PC-9 (cell line): ENCODE data around the gene TIMM17B. TPM values are rescaled to one million over a fixed set of nuclear protein-coding genes. Genes with fewer than 3 reads are reported as not detected.

ENCODE experiments used
- BruUV-seq: library from RNA; stranded (reverse); fragments of 400-500 nt; replicated peaks from 2 replicates; lab custom pipeline; 2021; lab: Mats Ljungman, UMichigan
- CTCF ChIA-PET: fragments of 300-600 bp; sonication (Branson Sonifier 250); formaldehyde crosslinking; loops from one replicate; lab custom pipeline; 2022; ENCODE audit warnings: antibody characterized with exemption; lab: Charles Lee
- POLR2A ChIA-PET: fragments of 300-600 bp; sonication (Branson Sonifier 250); formaldehyde crosslinking; loops from one replicate; lab custom pipeline; 2022; ENCODE audit warnings: antibody characterized with exemption; ENCODE audit not compliant: unreplicated experiment; lab: Charles Lee
- DNase-seq, 2 experiments: peaks; one replicate each; pipeline versions ENCODE4 v3.0.0 to v3.0.0-alpha.2; 2015 to 2022; ENCODE audit warnings: mixed read lengths in 1 of 2
- H2AFZ ChIP-seq: fragments of 200-600 bp; sonication (generic); 2 replicates; pipeline ENCODE4 v1.8.1; 2017; ENCODE audit warnings: antibody characterized with exemption
- H3F3A ChIP-seq: fragments of 200-600 bp; sonication (generic); 2 replicates; pipeline ENCODE4 v1.8.1; 2017; ENCODE audit warnings: antibody characterized with exemption, mild to moderate bottlenecking, low read depth; ENCODE audit not compliant: insufficient read depth
- H3K27ac ChIP-seq: fragments of 200-600 bp; sonication (generic); 2 replicates; pipeline ENCODE4 v1.6.1; 2016; ENCODE audit warnings: mixed run types
- H3K27me3 ChIP-seq: fragments of 200-600 bp; sonication (generic); 2 replicates; pipeline ENCODE4 v1.6.1; 2016; ENCODE audit warnings: low read depth, mixed run types; ENCODE audit not compliant: insufficient read depth
- H3K36me3 ChIP-seq: fragments of 200-600 bp; sonication (generic); 2 replicates; pipeline ENCODE4 v1.6.1; 2016; ENCODE audit warnings: low read depth, mixed run types
- H3K4me1 ChIP-seq: fragments of 200-600 bp; sonication (generic); replicated peaks from 2 replicates; pipeline ENCODE4 v1.6.1; 2016; ENCODE audit warnings: mixed run types; ENCODE audit not compliant: insufficient read depth
- H3K4me2 ChIP-seq: fragments of 200-600 bp; sonication (generic); 2 replicates; pipeline ENCODE4 v1.6.1; 2017; ENCODE audit warnings: mixed run types
- H3K4me3 ChIP-seq: fragments of 200-600 bp; sonication (generic); 2 replicates; pipeline ENCODE4 v1.6.1; 2016; ENCODE audit warnings: mixed run types
- H3K79me2 ChIP-seq: fragments of 200-600 bp; sonication (generic); 2 replicates; pipeline ENCODE4 v1.6.1; 2017; ENCODE audit warnings: low read depth, mixed run types
- H3K9me2 ChIP-seq: fragments of 200-600 bp; sonication (generic); 2 replicates; pipeline ENCODE4 v1.8.1; 2017; ENCODE audit warnings: mild to moderate bottlenecking; ENCODE audit not compliant: insufficient read depth
- H3K9me3 ChIP-seq: fragments of 200-600 bp; sonication (generic); 2 replicates; pipeline ENCODE4 v1.8.1; 2016; ENCODE audit warnings: low read depth; ENCODE audit not compliant: insufficient read depth
- H4K20me1 ChIP-seq: fragments of 200-600 bp; sonication (generic); 2 replicates; pipeline ENCODE4 v1.8.1; 2017; ENCODE audit not compliant: insufficient read depth
- CTCF ChIP-seq: fragments of 200-600 bp; sonication (generic); conservative IDR thresholded peaks from 2 replicates; pipeline ENCODE4 v1.6.1; 2017; ENCODE audit warnings: mixed run types, antibody characterized with exemption, mild to moderate bottlenecking, moderate library complexity
- EZH2 ChIP-seq: fragments of 200-600 bp; sonication (generic); IDR thresholded peaks from 2 replicates; pipeline ENCODE4 v1.8.0; 2017; ENCODE audit warnings: antibody characterized with exemption, low read depth
- intact Hi-C: fragments of 100-400 bp; cut with micrococcal nuclease; formaldehyde crosslinking; loops from one replicate; pipeline ENCODE4 v1.10.0; 2022; ENCODE audit not compliant: unreplicated experiment
- total RNA-seq: library from RNA; stranded (reverse); gene quantifications from 2 replicates; pipeline ENCODE4 v1.2.3, GENCODE V29; 2021

The TIMM17B gene
- total RNA-seq, 1 experiment from 2014 or later: 44.9 TPM

DNA sequence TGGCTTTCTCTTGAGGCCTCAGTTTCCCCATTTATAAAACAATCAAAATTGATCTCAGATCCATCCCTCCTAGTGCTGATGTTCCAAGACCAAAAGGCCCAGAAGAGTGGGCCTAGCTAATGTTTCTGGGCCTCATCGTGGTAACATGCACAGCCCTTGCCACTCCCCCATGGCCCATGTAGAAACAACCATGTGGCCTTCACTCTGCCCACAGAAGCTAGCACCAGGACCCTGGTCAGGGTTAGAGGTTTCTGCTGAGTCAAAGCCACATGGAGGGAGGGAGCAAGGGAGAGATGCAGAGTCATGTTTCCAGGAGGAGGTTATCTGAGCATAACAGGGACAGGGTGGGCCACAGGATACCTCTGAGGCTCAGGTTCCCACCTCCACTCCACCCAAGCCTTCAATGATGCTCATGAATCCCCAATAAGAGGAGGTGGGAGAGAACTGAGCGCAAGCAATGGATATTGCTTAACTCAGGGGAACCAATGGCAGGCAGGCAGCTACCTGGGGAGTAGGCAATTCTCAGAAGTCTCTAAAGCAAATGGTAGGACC, 42.9 kb upstream of the TIMM17B start:
- no peaks in the 10 kb centered on the region for H3K79me2 ChIP-seq
- TF ChIP-seq CTCF (no peak), EZH2 (no peak)
- no peak overlapping the region for H3K4me2 ChIP-seq
- ChIA-PET POLR2A (no interaction called here), CTCF (no interaction called here)
- intact Hi-C loops: no loop called here
- H3K4me3 ChIP-seq: no peak overlapping the region
- no peak for DNase-seq
- H2AFZ ChIP-seq: no peak overlapping the region
- no peaks in the 10 kb centered on the region for H3K9me2 ChIP-seq
- no peaks in the 10 kb centered on the region for H3F3A ChIP-seq
- H3K36me3 ChIP-seq: no peaks in the 10 kb centered on the region
- H3K9me3 ChIP-seq: no peaks in the 10 kb centered on the region
- no peaks in the 10 kb centered on the region for H3K27me3 ChIP-seq
- H3K4me1 ChIP-seq: no peaks in the 10 kb centered on the region
- H4K20me1 ChIP-seq: no peaks in the 10 kb centered on the region; the same call in 1 of the 2 replicates
- H3K27ac ChIP-seq: no peak overlapping the region
- no TSS peak for BruUV-seq

GRCh38 chrX:48939524-48940228, 42.1 kb upstream of the TIMM17B start:
- no TSS peak for BruUV-seq
- H3K4me2 ChIP-seq: no peak overlapping the region
- H3K79me2 ChIP-seq: no peaks in the 10 kb centered on the region
- DNase-seq: no peak
- POLR2A ChIA-PET: no interaction called here
- TF ChIP-seq EZH2 (no peak), CTCF (no peak)
- H3K27me3 ChIP-seq: no peaks in the 10 kb centered on the region
- no peaks in the 10 kb centered on the region for H3K9me2 ChIP-seq
- H3K4me1 ChIP-seq: no peaks in the 10 kb centered on the region
- no peak overlapping the region for H2AFZ ChIP-seq
- H3K9me3 ChIP-seq: no peaks in the 10 kb centered on the region
- no peaks in the 10 kb centered on the region for H3F3A ChIP-seq
- no peaks in the 10 kb centered on the region for H3K36me3 ChIP-seq
- no peaks in the 10 kb centered on the region for H4K20me1 ChIP-seq
- no peak overlapping the region for H3K27ac ChIP-seq
- CTCF ChIA-PET: no interaction called here
- H3K4me3 ChIP-seq: no peak overlapping the region
- intact Hi-C loops: no loop called here

- Histone ChIP-seq H3K9me2 (no peaks in the 10 kb centered on the region), H3F3A (no peaks in the 10 kb centered on the region), H3K4me3 (no peak overlapping the region), H3K9me3 (no peaks in the 10 kb centered on the region), H3K4me1 (no peaks in the 10 kb centered on the region), H3K79me2 (no peaks in the 10 kb centered on the region), H3K36me3 (no peaks in the 10 kb centered on the region), H3K27ac (no peak overlapping the region), H4K20me1 (no peaks in the 10 kb centered on the region), H2AFZ (no peak overlapping the region), H3K4me2 (no peak overlapping the region), H3K27me3 (no peaks in the 10 kb centered on the region)
- ChIA-PET POLR2A (interaction anchor here (0.6 kb wide), 1 partner anchor 36 kb away, joined by 4 read pairs; no protein-coding TSS in a partner anchor), CTCF (no interaction called here)
- intact Hi-C loops: no loop called here
- DNase-seq: no peak
- no TSS peak for BruUV-seq
- TF ChIP-seq EZH2 (no peak), CTCF (no peak)
Observed at GRCh38 chrX:48938721-48939425, 41.3 kb upstream of the TIMM17B start.
